A673 (cell line): ENCODE results near the gene RHOV. TPM values are rescaled to one million over a fixed set of nuclear protein-coding genes. Genes with fewer than 3 reads are reported as not detected.

Experiments used
- BruUV-seq: library from RNA; stranded (reverse); fragments of 400-500 nt; replicated peaks from 2 replicates; lab custom pipeline; 2021; lab: Mats Ljungman, UMichigan
- CTCF ChIA-PET: fragments of 300-600 bp; sonication (Branson Sonifier 250); formaldehyde crosslinking; loops from one replicate; lab custom pipeline; 2022; ENCODE audit warnings: antibody characterized with exemption; lab: Charles Lee
- POLR2A ChIA-PET: fragments of 300-600 bp; sonication (Branson Sonifier 250); formaldehyde crosslinking; loops from one replicate; lab custom pipeline; 2022; ENCODE audit warnings: antibody characterized with exemption; ENCODE audit not compliant: low non-redundant PET; lab: Charles Lee
- DNase-seq: peaks from one replicate; pipeline ENCODE4 v3.0.0-alpha.2; 2015; ENCODE audit warnings: low spot score
- H3K27ac ChIP-seq: fragments of 200-600 bp; sonication (generic); 2 replicates; pipeline ENCODE4 v1.5.1; 2016; ENCODE audit warnings: mixed run types, low read depth, mild to moderate bottlenecking, mixed read lengths, antibody characterized with exemption, low read length; ENCODE audit not compliant: poor library complexity, severe bottlenecking
- H3K27me3 ChIP-seq: fragments of 200-600 bp; sonication (generic); replicated peaks from 2 replicates; pipeline ENCODE4 v1.6.1; 2017; ENCODE audit warnings: mixed run types, low read depth, mild to moderate bottlenecking, mixed read lengths, antibody characterized with exemption, low read length; ENCODE audit not compliant: insufficient read depth, poor library complexity
- H3K36me3 ChIP-seq: fragments of 200-600 bp; sonication (generic); 2 replicates; pipeline ENCODE4 v1.6.1; 2016; ENCODE audit warnings: mixed run types, mild to moderate bottlenecking, mixed read lengths, antibody characterized with exemption, low read length; ENCODE audit not compliant: insufficient read depth, poor library complexity, severe bottlenecking
- H3K4me1 ChIP-seq: fragments of 200-600 bp; sonication (generic); 2 replicates; pipeline ENCODE4 v1.6.1; 2017; ENCODE audit warnings: mixed run types, mild to moderate bottlenecking, mixed read lengths, antibody characterized with exemption, low read length; ENCODE audit not compliant: insufficient read depth, poor library complexity, severe bottlenecking
- H3K4me3 ChIP-seq: fragments of 200-600 bp; sonication (generic); 2 replicates; pipeline ENCODE4 v1.5.1; 2016; ENCODE audit warnings: low read depth, mixed run types, mild to moderate bottlenecking, mixed read lengths, low read length; ENCODE audit not compliant: poor library complexity, severe bottlenecking
- H3K9me3 ChIP-seq: fragments of 200-600 bp; sonication (generic); 2 replicates; pipeline ENCODE4 v1.6.1; 2016; ENCODE audit warnings: mixed run types, low read depth, mild to moderate bottlenecking, mixed read lengths, antibody characterized with exemption, low read length; ENCODE audit not compliant: poor library complexity, severe bottlenecking
- CTCF ChIP-seq: fragments of 300-800, 200-600 bp; sonication (generic); conservative IDR thresholded peaks from 2 replicates; pipeline ENCODE4 v1.5.1; 2017; ENCODE audit warnings: low read depth, mild to moderate bottlenecking, antibody characterized with exemption, low read length, moderate library complexity, mixed read lengths
- EZH2 ChIP-seq: fragments of 200-600 bp; sonication (generic); IDR thresholded peaks from 2 replicates; pipeline ENCODE4 v1.6.1; 2017; ENCODE audit warnings: borderline replicate concordance, low read depth, mild to moderate bottlenecking, mixed read lengths, antibody characterized with exemption, low read length; ENCODE audit not compliant: poor library complexity, severe bottlenecking
- intact Hi-C: fragments of 100-400 bp; cut with micrococcal nuclease; formaldehyde crosslinking; loops from one replicate; pipeline ENCODE4 v1.10.0; 2022; ENCODE audit not compliant: unreplicated experiment
- total RNA-seq: library from RNA; stranded (reverse); gene quantifications from 2 replicates; pipeline ENCODE4 v1.2.3, GENCODE V29; 2021

Gene RHOV
- total RNA-seq, 1 experiment from 2014 or later: 1.6 TPM

DNA sequence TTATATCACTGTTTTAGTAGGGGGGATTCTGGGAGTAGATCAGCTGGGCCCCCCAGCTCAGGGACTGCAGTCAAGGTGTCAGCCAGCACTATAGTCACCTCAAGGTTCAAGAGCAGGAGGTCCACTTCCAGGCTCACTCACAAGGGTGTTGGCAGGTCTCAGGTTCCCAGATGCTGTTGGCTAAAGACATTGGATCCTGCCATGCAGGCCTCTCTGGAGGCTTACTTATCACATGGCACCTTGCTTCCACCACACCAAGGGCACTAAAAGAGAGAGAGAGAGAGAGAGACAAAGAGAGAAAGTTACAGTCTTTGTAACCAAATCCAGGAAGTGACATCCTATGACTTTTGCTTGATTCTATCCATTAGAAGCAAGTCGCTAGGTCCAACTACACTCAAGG, 38.0 kb downstream of the RHOV start:
- H3K4me1 ChIP-seq: no peaks in the 10 kb centered on the region
- DNase-seq: no peak
- intact Hi-C loops: no loop called here
- BruUV-seq: no TSS peak
- TF ChIP-seq EZH2: no peak
- TF ChIP-seq CTCF: no peak
- ChIA-PET POLR2A (no interaction called here), CTCF (no interaction called here)
- no peak overlapping the region for H3K27ac ChIP-seq
- H3K27me3 ChIP-seq: no peaks in the 10 kb centered on the region
- no peak overlapping the region for H3K4me3 ChIP-seq
- no peaks in the 10 kb centered on the region for H3K9me3 ChIP-seq
- H3K36me3 ChIP-seq: no peaks in the 10 kb centered on the region

DNA sequence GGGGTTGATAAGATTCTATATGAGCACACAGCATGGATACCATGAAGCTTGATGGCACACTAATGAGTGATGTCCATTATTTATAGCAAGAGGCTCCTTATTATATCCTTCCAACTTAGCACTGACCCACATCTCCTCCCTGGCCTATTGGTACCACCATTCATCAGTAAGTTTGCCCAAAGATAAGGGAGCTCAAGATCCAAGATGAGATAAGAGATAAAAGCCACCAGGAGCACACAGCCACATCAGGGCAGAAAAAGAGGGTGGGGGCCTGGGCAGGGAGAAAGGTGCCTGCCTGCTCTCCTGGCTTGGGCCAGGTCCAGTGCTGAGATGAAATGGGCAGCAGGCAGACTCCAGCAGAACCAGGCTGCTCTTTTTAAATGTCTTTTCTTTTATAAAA, 41.1 kb downstream of the RHOV start:
- ChIA-PET CTCF (no interaction called here), POLR2A (no interaction called here)
- intact Hi-C loops: no loop called here
- TF ChIP-seq EZH2 (no peak), CTCF (no peak)
- BruUV-seq: no TSS peak
- Histone ChIP-seq H3K4me3 (no peak overlapping the region), H3K36me3 (no peaks in the 10 kb centered on the region), H3K4me1 (no peaks in the 10 kb centered on the region), H3K9me3 (no peaks in the 10 kb centered on the region), H3K27me3 (no peaks in the 10 kb centered on the region), H3K27ac (no peak overlapping the region)
- no peak for DNase-seq

DNA sequence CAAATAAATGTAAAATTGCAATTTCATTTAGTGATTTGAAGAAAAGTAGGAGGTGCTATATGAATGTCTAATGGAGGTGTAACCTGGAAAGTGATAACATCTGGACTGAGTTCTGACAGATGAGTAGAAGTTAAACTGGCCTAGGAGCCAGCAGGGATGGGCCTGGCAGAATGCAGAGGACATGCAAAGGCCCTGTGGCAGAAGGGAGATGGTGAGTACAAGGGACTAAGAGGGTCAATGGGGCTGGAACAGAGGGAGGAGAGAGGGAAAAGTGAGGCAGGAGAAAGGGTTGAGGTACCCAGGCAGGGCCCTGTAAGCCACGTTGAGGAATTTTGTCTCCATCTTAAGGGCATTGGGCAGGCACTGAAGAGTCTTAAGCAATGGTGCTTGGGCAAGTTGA, 42.2 kb downstream of the RHOV start:
- no peaks in the 10 kb centered on the region for H3K27me3 ChIP-seq
- BruUV-seq: no TSS peak
- TF ChIP-seq EZH2: no peak
- no peaks in the 10 kb centered on the region for H3K4me1 ChIP-seq
- DNase-seq: no peak
- ChIA-PET CTCF (no interaction called here), POLR2A (no interaction called here)
- no peak overlapping the region for H3K27ac ChIP-seq
- no peaks in the 10 kb centered on the region for H3K9me3 ChIP-seq
- intact Hi-C loops: no loop called here
- H3K36me3 ChIP-seq: no peaks in the 10 kb centered on the region
- H3K4me3 ChIP-seq: no peak overlapping the region

- no peak overlapping the region for H3K27ac ChIP-seq
- H3K36me3 ChIP-seq: no peaks in the 10 kb centered on the region
- H3K4me1 ChIP-seq: no peaks in the 10 kb centered on the region
- POLR2A ChIA-PET: no interaction called here
- DNase-seq: no peak
- no peaks in the 10 kb centered on the region for H3K27me3 ChIP-seq
- no peak overlapping the region for H3K4me3 ChIP-seq
- CTCF ChIA-PET: no interaction called here
- no peaks in the 10 kb centered on the region for H3K9me3 ChIP-seq
- BruUV-seq: no TSS peak
- intact Hi-C loops: no loop called here
- TF ChIP-seq CTCF (no peak), EZH2 (no peak)
Observed at GRCh38 chr15:40830884-40831283, 43.1 kb downstream of the RHOV start.
